Stomach (tissue), 9 donors: Measurements from ENCODE around the gene CPLX1. TPM values are rescaled to one million over a fixed set of nuclear protein-coding genes. Genes with fewer than 3 reads are reported as not detected.

Source experiments
- DNase-seq, 2 donors: peaks; one replicate each; pipeline versions ENCODE4 v3.0.0 to v3.0.0-alpha.2; 2013 to 2019
- H3K27ac ChIP-seq, 5 donors: fragments of 200-600 bp in 4 of 5; sonication (generic) in 4 of 5; one replicate each; pipeline ENCODE4 v1.5.1; 2013 to 2019; ENCODE audit warnings: mild to moderate bottlenecking in 1 of 5, moderate library complexity in 1 of 5
- H3K27me3 ChIP-seq, 3 donors: fragments of 200-600 bp; sonication (generic); one replicate each; pipeline ENCODE4 v1.5.1; 2017 to 2019; ENCODE audit warnings: mixed run types in 1 of 3
- H3K36me3 ChIP-seq, 4 donors: fragments of 200-600 bp; sonication (generic); 1 replicate in 3 of 4; 2 replicates in 1 of 4; pipeline ENCODE4 v1.5.1; 2016 to 2019
- H3K4me1 ChIP-seq, 4 donors: fragments of 200-600 bp; sonication (generic); one replicate each; pipeline ENCODE4 v1.5.1; 2016 to 2019
- H3K4me3 ChIP-seq, 4 donors: fragments of 200-600 bp; sonication (generic) in 3 of 4; one replicate each; pipeline ENCODE4 v1.5.1; 2016 to 2019; ENCODE audit warnings: mild to moderate bottlenecking in 1 of 4
- H3K9me3 ChIP-seq, 4 donors: fragments of 200-600 bp; sonication (generic); one replicate each; pipeline ENCODE4 v1.5.1; 2016 to 2019
- CTCF ChIP-seq, 7 experiments: fragments of 450-650 bp in 4 of 7; fragments of 200-600 bp in 3 of 7; sonication (generic) in 3 of 7; IDR thresholded peaks; one replicate each; pipeline ENCODE4 v1.5.1; 2016 to 2019; ENCODE audit warnings: antibody characterized with exemption in 7 of 7, control low read depth in 2 of 7, mild to moderate bottlenecking in 1 of 7
- EP300 ChIP-seq: sonication (generic); formaldehyde crosslinking; IDR thresholded peaks from one replicate; pipeline ENCODE4 v1.6.1; 2017; ENCODE audit warnings: antibody characterized with exemption
- POLR2A ChIP-seq, 4 donors: fragments of 450-650 bp; IDR thresholded peaks; one replicate each; pipeline ENCODE4 v1.6.1; 2016; ENCODE audit warnings: antibody characterized with exemption in 4 of 4, control low read depth in 2 of 4, mild to moderate bottlenecking in 1 of 4, moderate library complexity in 1 of 4
- POLR2AphosphoS5 ChIP-seq, 3 donors: sonication (generic); formaldehyde crosslinking; IDR thresholded peaks; one replicate each; pipeline ENCODE4 v1.6.1; 2016; ENCODE audit warnings: antibody characterized with exemption in 3 of 3
- WGBS, 5 donors: extraction: QIAGEN DNeasy Blood & Tissue Kit in 3 of 5; methylation state at CpG; one replicate each; pipeline versions ENCODE4 v1.1.5 to v1.1.7; 2013 to 2018; 5-methylcytosine and 5-hydroxymethylcytosine counted together
- intact Hi-C: fragments of 100-400 bp; cut with DNase I; formaldehyde crosslinking; loops from one replicate; pipeline ENCODE4 v1.15.1; 2023; ENCODE audit warnings: low total_unique reads
- polyA plus RNA-seq, 3 donors: library from polyadenylated mRNA; stranded (reverse); fragments of 200-250 nt; gene quantifications; one replicate each; pipeline ENCODE4 v1.2.3, GENCODE V29; 2013
- total RNA-seq, 5 donors: library from RNA; depleted of rRNA; stranded (reverse); fragments of >200 nt; gene quantifications; one replicate each; pipeline versions ENCODE4 v1.1.0 to v1.2.3, GENCODE V29; 2014 to 2016
- donor health status: healthy with polysubstance abuse.
- donor health status: Bipolar disorder and iron deficiency.
- donor health status: healthy.

CPLX1 gene
- total and polyA plus RNA-seq, 8 donors, result 0.37 to 2.9 (median 1.9) TPM; not detected in 3

- WGBS, 5 donors, result 5 to 16% (median 6%) methylated on average over 21 to 72 of the region's 72 CpGs; no CpG with 5 or more reads in 1 of the 5 donors
- TF ChIP-seq POLR2AphosphoS5 (IDR thresholded peaks at IDR 0.05) (no peak), CTCF (IDR thresholded peaks at IDR 0.05) (no peak), POLR2A (IDR thresholded peaks at IDR 0.05) (no peak), EP300 (no peak)
- Histone ChIP-seq H3K36me3 (no peaks in the 10 kb centered on the region), H3K4me1 (peaks cover 20 to 57% (median 48%) of the 10 kb centered on the region in 4 donors), H3K4me3 (peak overlapping the region; percentile 29 to 46 (median 38)), H3K27ac (peak overlapping the region in 4 of 5 donors; percentile 42 to 66 (median 56)), H3K9me3 (no peaks in the 10 kb centered on the region), H3K27me3 (peaks cover 15 to 72% (median 29%) of the 10 kb centered on the region in 3 donors)
- DNase-seq, result peak in 1 of 2 donors; percentile 47
- intact Hi-C loops, result no loop called here
Measured at GRCh38 chr4:786074-786741, 39.7 kb downstream of the CPLX1 start.

GRCh38 chr4:785332-786073, 40.4 kb downstream of the CPLX1 start:
- no peaks in the 10 kb centered on the region for H3K36me3 ChIP-seq
- intact Hi-C loops, result no loop called here
- H3K27me3 ChIP-seq, result peaks cover 15 to 65% (median 26%) of the 10 kb centered on the region in 3 donors
- H3K4me1 ChIP-seq, result peaks cover 25 to 64% (median 53%) of the 10 kb centered on the region in 4 donors
- H3K4me3 ChIP-seq, result peak overlapping the region; percentile 29 to 46 (median 38)
- WGBS, 5 donors, result 19 to 41% (median 34%) methylated on average over 32 to 57 of the region's 57 CpGs
- TF ChIP-seq CTCF (IDR thresholded peaks at IDR 0.05) (no peak), EP300 (no peak), POLR2A (IDR thresholded peaks at IDR 0.05) (no peak), POLR2AphosphoS5 (IDR thresholded peaks at IDR 0.05) (no peak)
- H3K9me3 ChIP-seq, result no peaks in the 10 kb centered on the region
- peak overlapping the region in 3 of 5 donors; percentile 42 to 66 (median 59) for H3K27ac ChIP-seq
- peak in 1 of 2 donors; percentile 54 for DNase-seq

GRCh38 chr4:784401-785331, 41.3 kb downstream of the CPLX1 start:
- DNase-seq, result no peak
- Histone ChIP-seq H3K4me3 (no peak overlapping the region), H3K4me1 (peaks cover 33 to 68% (median 59%) of the 10 kb centered on the region in 4 donors), H3K27ac (no peak overlapping the region), H3K36me3 (peaks cover 0 to 7% (median 6%) of the 10 kb centered on the region in 4 donors), H3K27me3 (peaks cover 15 to 56% (median 26%) of the 10 kb centered on the region in 3 donors), H3K9me3 (no peaks in the 10 kb centered on the region)
- TF ChIP-seq CTCF (IDR thresholded peaks at IDR 0.05) (no peak), POLR2A (IDR thresholded peaks at IDR 0.05) (no peak), POLR2AphosphoS5 (IDR thresholded peaks at IDR 0.05) (no peak), EP300 (no peak)
- WGBS, 5 donors, result 70 to 80% (median 71%) methylated on average over 51 to 57 of the region's 57 CpGs
- intact Hi-C loops, result no loop called here
